ENCODE measurements around the gene DDX5. TPM values are rescaled to one million over a fixed set of nuclear protein-coding genes. Genes with fewer than 3 reads are reported as not detected.
A peak's percentile ranks its signal among the peaks of the same experiment; 100 is the strongest.

The DDX5 gene
- total and polyA plus RNA-seq, 2 of the 13 experiments (the other 11 are each of a cell fraction or from before 2014, with no cell fraction given), result 503 to 684 TPM

DNA sequence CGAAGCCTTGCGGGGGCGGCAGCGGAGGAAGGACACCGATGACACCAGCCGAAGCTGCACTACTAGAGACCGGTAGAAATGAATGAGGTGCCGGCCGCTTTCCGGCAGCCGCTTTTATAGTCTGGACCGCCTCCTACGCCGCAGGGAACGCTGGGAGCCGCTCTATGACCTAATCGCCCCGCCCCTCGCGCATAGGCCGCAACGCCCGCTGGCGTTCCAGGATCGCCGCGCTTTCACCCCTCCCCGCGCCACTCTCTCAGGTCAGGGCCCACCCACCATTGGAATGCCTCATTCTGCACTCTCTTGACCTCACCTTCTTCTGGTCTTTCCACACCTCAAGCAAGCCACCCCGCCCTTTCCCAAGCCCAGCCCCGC lies at the start of gene DDX5 (continued):
- peak; percentile 87; the same call in 1 of the 2 replicates for TF ChIP-seq SMAD1 (CRISPR knock-in tag; IDR thresholded peaks at IDR 0.05; ENCODE audit: borderline replicate concordance, low read depth)
- no peak for TF ChIP-seq SRF (IDR thresholded peaks at IDR 0.05; ENCODE audit: low read depth, low read length)
- TF ChIP-seq ZNF709 (CRISPR knock-in tag; IDR thresholded peaks at IDR 0.05), result no peak
- no peak for TF ChIP-seq MTA1 (CRISPR knock-in tag; IDR thresholded peaks at IDR 0.05; ENCODE audit: borderline replicate concordance)
- peak in 1 of 2 experiments; percentile 85; a peak in 2 of 4 replicates for TF ChIP-seq REST (IDR thresholded peaks at IDR 0.05; ENCODE audit: borderline replicate concordance in 1 of 2, low read depth in 1 of 2, low read length in 2 of 2)
- peak; percentile 90; the same call in 1 of the 2 replicates for TF ChIP-seq ZNF766 (CRISPR knock-in tag; IDR thresholded peaks at IDR 0.05; ENCODE audit: borderline replicate concordance)
- TF ChIP-seq GLMP (CRISPR knock-in tag; IDR thresholded peaks at IDR 0.05; ENCODE audit: borderline replicate concordance), result no peak
- no peak for TF ChIP-seq EP300 (IDR thresholded peaks at IDR 0.05; ENCODE audit: low read depth in 2 of 2, low read length in 2 of 2)
- TF ChIP-seq EP300 (CRISPR knock-in tag; IDR thresholded peaks at IDR 0.05; ENCODE audit: borderline replicate concordance), result no peak
- TF ChIP-seq, protein P1, sequence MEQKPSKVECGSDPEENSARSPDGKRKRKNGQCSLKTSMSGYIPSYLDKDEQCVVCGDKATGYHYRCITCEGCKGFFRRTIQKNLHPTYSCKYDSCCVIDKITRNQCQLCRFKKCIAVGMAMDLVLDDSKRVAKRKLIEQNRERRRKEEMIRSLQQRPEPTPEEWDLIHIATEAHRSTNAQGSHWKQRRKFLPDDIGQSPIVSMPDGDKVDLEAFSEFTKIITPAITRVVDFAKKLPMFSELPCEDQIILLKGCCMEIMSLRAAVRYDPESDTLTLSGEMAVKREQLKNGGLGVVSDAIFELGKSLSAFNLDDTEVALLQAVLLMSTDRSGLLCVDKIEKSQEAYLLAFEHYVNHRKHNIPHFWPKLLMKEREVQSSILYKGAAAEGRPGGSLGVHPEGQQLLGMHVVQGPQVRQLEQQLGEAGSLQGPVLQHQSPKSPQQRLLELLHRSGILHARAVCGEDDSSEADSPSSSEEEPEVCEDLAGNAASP (CRISPR knock-in tag; IDR thresholded peaks at IDR 0.05; ENCODE audit: borderline replicate concordance), result peak; percentile 52
- TF ChIP-seq SIN3B (IDR thresholded peaks at IDR 0.05; ENCODE audit: low read length), result peak; percentile 63
- no peak for TF ChIP-seq EHMT2 (IDR thresholded peaks at IDR 0.05; ENCODE audit: borderline replicate concordance, low read depth, low read length)
- TF ChIP-seq POLR2AphosphoS2 (IDR thresholded peaks at IDR 0.05; ENCODE audit: low read depth, low read length), result peak; percentile 99
- TF ChIP-seq, protein P2, sequence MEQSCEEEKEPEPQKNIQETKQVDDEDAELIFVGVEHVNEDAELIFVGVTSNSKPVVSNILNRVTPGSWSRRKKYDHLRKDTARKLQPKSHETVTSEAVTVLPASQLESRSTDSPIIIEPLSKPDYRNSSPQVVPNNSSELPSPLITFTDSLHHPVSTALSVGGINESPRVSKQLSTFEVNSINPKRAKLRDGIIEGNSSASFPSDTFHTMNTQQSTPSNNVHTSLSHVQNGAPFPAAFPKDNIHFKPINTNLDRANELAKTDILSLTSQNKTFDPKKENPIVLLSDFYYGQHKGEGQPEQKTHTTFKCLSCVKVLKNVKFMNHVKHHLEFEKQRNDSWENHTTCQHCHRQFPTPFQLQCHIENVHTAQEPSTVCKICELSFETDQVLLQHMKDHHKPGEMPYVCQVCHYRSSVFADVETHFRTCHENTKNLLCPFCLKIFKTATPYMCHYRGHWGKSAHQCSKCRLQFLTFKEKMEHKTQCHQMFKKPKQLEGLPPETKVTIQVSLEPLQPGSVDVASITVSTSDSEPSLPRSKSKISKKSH (CRISPR knock-in tag; IDR thresholded peaks at IDR 0.05; ENCODE audit: borderline replicate concordance), result peak; percentile 36; the same call in 1 of the 2 replicates
- no peak for TF ChIP-seq TCF12 (IDR thresholded peaks at IDR 0.05)
- peak; percentile 17; the same call in 1 of the 2 replicates for TF ChIP-seq TCF12 (CRISPR knock-in tag; IDR thresholded peaks at IDR 0.05)
- no peak for TF ChIP-seq ZNF543 (CRISPR knock-in tag; IDR thresholded peaks at IDR 0.05)
- TF ChIP-seq HIVEP1 (CRISPR knock-in tag; IDR thresholded peaks at IDR 0.05), result no peak
- TF ChIP-seq SUZ12 (IDR thresholded peaks at IDR 0.05; ENCODE audit: low read depth, low read length), result peak; percentile 53; the same call in 1 of the 2 replicates
- TF ChIP-seq ZNF749 (CRISPR knock-in tag; IDR thresholded peaks at IDR 0.05; ENCODE audit: borderline replicate concordance), result no peak

Data from HepG2 (cell line).